H9 (cell line): ENCODE measurements around the gene TIGD1. TPM values are rescaled to one million over a fixed set of nuclear protein-coding genes. Genes with fewer than 3 reads are reported as not detected.

ENCODE experiments used
- DNase-seq: peaks from one replicate; pipeline ENCODE4 v3.0.0-alpha.2; 2017
- H2AFZ ChIP-seq: one replicate; pipeline ENCODE4 v1.6.1; 2013; ENCODE audit warnings: mild to moderate bottlenecking, low read length, control low read depth, moderate library complexity
- H2AK5ac ChIP-seq: 2 replicates; pipeline ENCODE4 v1.6.1; 2013; ENCODE audit warnings: low read length, control low read depth, mixed read lengths; ENCODE audit not compliant: insufficient read length
- H2BK120ac ChIP-seq: one replicate; pipeline ENCODE4 v1.6.1; 2013; ENCODE audit warnings: low read depth, mild to moderate bottlenecking, low read length, control low read depth, inconsistent platforms; ENCODE audit not compliant: poor library complexity, severe bottlenecking
- H2BK12ac ChIP-seq: 2 replicates; pipeline ENCODE4 v1.6.1; 2013; ENCODE audit warnings: low read length, control low read depth, mixed read lengths, low read depth; ENCODE audit not compliant: insufficient read length
- H2BK15ac ChIP-seq: 2 replicates; pipeline ENCODE4 v1.6.1; 2013; ENCODE audit warnings: low read depth, low read length, control low read depth
- H2BK20ac ChIP-seq: one replicate; pipeline ENCODE4 v1.6.1; 2013; ENCODE audit warnings: low read depth, mild to moderate bottlenecking, low read length, control low read depth, inconsistent platforms; ENCODE audit not compliant: poor library complexity, severe bottlenecking
- H2BK5ac ChIP-seq: 2 replicates; pipeline ENCODE4 v1.6.1; 2013; ENCODE audit warnings: low read length, control low read depth, mixed read lengths; ENCODE audit not compliant: insufficient read length
- H3K14ac ChIP-seq: 2 replicates; pipeline ENCODE4 v1.6.1; 2013; ENCODE audit warnings: low read length, control low read depth; ENCODE audit not compliant: insufficient read depth
- H3K18ac ChIP-seq: 2 replicates; pipeline ENCODE4 v1.6.1; 2013; ENCODE audit warnings: low read depth, mild to moderate bottlenecking, mixed read lengths, low read length, control low read depth; ENCODE audit not compliant: insufficient read length
- H3K23ac ChIP-seq: 2 replicates; pipeline ENCODE4 v1.6.1; 2013; ENCODE audit warnings: low read length, control low read depth, mixed read lengths, low read depth; ENCODE audit not compliant: insufficient read length
- H3K23me2 ChIP-seq: 2 replicates; pipeline ENCODE4 v1.6.1; 2013; ENCODE audit warnings: low read depth, mild to moderate bottlenecking, mixed read lengths, low read length, control low read depth; ENCODE audit not compliant: insufficient read length, poor library complexity, severe bottlenecking
- H3K27ac ChIP-seq: 2 replicates; pipeline ENCODE4 v1.5.1; 2013; ENCODE audit warnings: low read length, control low read depth, mixed read lengths, low read depth; ENCODE audit not compliant: insufficient read length
- H3K27me3 ChIP-seq: 2 replicates; pipeline ENCODE4 v1.6.1; 2013; ENCODE audit warnings: low read length, control low read depth, inconsistent platforms; ENCODE audit not compliant: insufficient read depth
- H3K4ac ChIP-seq: 2 replicates; pipeline ENCODE4 v1.6.1; 2013; ENCODE audit warnings: low read depth, mild to moderate bottlenecking, control low read depth, inconsistent platforms, low read length, moderate library complexity
- H3K4me1 ChIP-seq: 2 replicates; pipeline ENCODE4 v1.6.1; 2013; ENCODE audit warnings: low read length, control low read depth, inconsistent platforms; ENCODE audit not compliant: insufficient read depth
- H3K4me2 ChIP-seq: 2 replicates; pipeline ENCODE4 v1.6.1; 2013; ENCODE audit warnings: low read length, control low read depth, mixed read lengths; ENCODE audit not compliant: insufficient read length, insufficient read depth
- H3K56ac ChIP-seq: 2 replicates; pipeline ENCODE4 v1.6.1; 2013; ENCODE audit warnings: low read depth, mild to moderate bottlenecking, mixed read lengths, low read length, control low read depth; ENCODE audit not compliant: insufficient read length
- H3K79me1 ChIP-seq: 2 replicates; pipeline ENCODE4 v1.6.1; 2013; ENCODE audit warnings: low read depth, mild to moderate bottlenecking, moderate library complexity, low read length, control low read depth, inconsistent platforms; ENCODE audit not compliant: insufficient read depth, poor library complexity, severe bottlenecking
- H3K79me2 ChIP-seq: 2 replicates; pipeline ENCODE4 v1.6.1; 2013; ENCODE audit warnings: low read length, control low read depth, inconsistent platforms; ENCODE audit not compliant: insufficient read depth
- H3K9ac ChIP-seq: 2 replicates; pipeline ENCODE4 v1.6.1; 2013; ENCODE audit warnings: low read length, control low read depth, mixed read lengths; ENCODE audit not compliant: insufficient read length; ENCODE audit errors: extremely low read depth
- H3K9me3 ChIP-seq: one replicate; pipeline ENCODE4 v1.6.1; 2013; ENCODE audit warnings: low read depth, low read length, inconsistent platforms; ENCODE audit not compliant: control insufficient read depth
- H3T11ph ChIP-seq: one replicate; pipeline ENCODE4 v1.6.1; 2013; ENCODE audit warnings: mild to moderate bottlenecking, low read length, control low read depth, inconsistent platforms
- H4K20me1 ChIP-seq: one replicate; pipeline ENCODE4 v1.6.1; 2013; ENCODE audit not compliant: control insufficient read depth, insufficient read length, insufficient read depth
- H4K5ac ChIP-seq: 2 replicates; pipeline ENCODE4 v1.6.1; 2013; ENCODE audit warnings: low read depth, mild to moderate bottlenecking, mixed read lengths, low read length, control low read depth; ENCODE audit not compliant: insufficient read length
- H4K8ac ChIP-seq: replicated peaks from 2 replicates; pipeline ENCODE4 v1.6.1; 2013; ENCODE audit warnings: low read length, control low read depth, mixed read lengths, low read depth; ENCODE audit not compliant: insufficient read length
- H4K91ac ChIP-seq: 2 replicates; pipeline ENCODE4 v1.6.1; 2013; ENCODE audit warnings: low read depth, mild to moderate bottlenecking, moderate library complexity, mixed read lengths, low read length, control low read depth; ENCODE audit not compliant: insufficient read length
- H3K27ac Mint-ChIP-seq, 3 experiments: 2 replicates in 2 of 3; 3 replicates in 1 of 3; pipeline ENCODE4 v1.8.0; 2020 to 2021; ENCODE audit warnings: mixed read lengths in 3 of 3, mild to moderate bottlenecking in 1 of 3, moderate library complexity in 1 of 3
- H3K27me3 Mint-ChIP-seq: 2 replicates; pipeline ENCODE4 v1.8.0; 2021; ENCODE audit warnings: low read depth, mild to moderate bottlenecking, moderate library complexity, mixed read lengths
- H3K36me3 Mint-ChIP-seq, 3 experiments: 2 replicates in 2 of 3; 3 replicates in 1 of 3; pipeline ENCODE4 v1.8.0; 2020 to 2021; ENCODE audit warnings: low read depth in 3 of 3, mixed read lengths in 3 of 3; ENCODE audit not compliant: insufficient read depth in 1 of 3
- H3K4me1 Mint-ChIP-seq, 2 experiments: 2 replicates each; pipeline ENCODE4 v1.8.0; 2020; ENCODE audit warnings: mixed read lengths in 2 of 2
- H3K4me3 Mint-ChIP-seq, 2 experiments: 2 replicates in 1 of 2; 3 replicates in 1 of 2; pipeline ENCODE4 v1.8.0; 2020 to 2021; ENCODE audit warnings: mild to moderate bottlenecking in 2 of 2, mixed read lengths in 2 of 2, moderate library complexity in 1 of 2
- H3K9me3 Mint-ChIP-seq, 2 experiments: 2 replicates in 1 of 2; 3 replicates in 1 of 2; pipeline ENCODE4 v1.8.0; 2020; ENCODE audit warnings: mild to moderate bottlenecking in 2 of 2, mixed read lengths in 2 of 2, moderate library complexity in 1 of 2
- WGBS: extraction: QIAGEN DNeasy Blood & Tissue Kit; methylation state at CpG from one replicate; pipeline ENCODE4 v1.1.7; 2013; ENCODE audit warnings: missing lambda C conversion rate, low lambda C conversion rate, mixed read lengths; ENCODE audit not compliant: insufficient read length; ENCODE audit errors: extremely low coverage; 5-methylcytosine and 5-hydroxymethylcytosine counted together
- total RNA-seq: library from RNA; stranded (reverse); gene quantifications from 2 replicates; pipeline ENCODE4 v1.2.1, GENCODE V29; 2021
- TF ChIP-seq, protein P1 (sequence below): fragments of 200-600 bp; sonication (generic); conservative IDR thresholded peaks from 3 replicates; pipeline ENCODE4 v1.8.0; 2021; ENCODE audit warnings: antibody characterized with exemption, mild to moderate bottlenecking

The TIGD1 gene
- total RNA-seq, 1 experiment from 2014 or later, result 6.3 TPM

- H3K4me2 ChIP-seq, result no peak overlapping the region
- Mint-ChIP-seq H3K27me3 (peaks cover 5% of the 10 kb centered on the region; the same call in 1 of the 2 replicates), H3K27ac (no peak overlapping the region), H3K4me3 (no peak overlapping the region; a peak in 1 of 5 replicates), H3K36me3 (peaks cover 26 to 30% (median 27%) of the 10 kb centered on the region in 3 experiments), H3K9me3 (peaks cover 7 to 8% of the 10 kb centered on the region in 2 experiments), H3K4me1 (peaks cover 7 to 11% of the 10 kb centered on the region in 2 experiments; a peak in 3 of 4 replicates)
- TF ChIP-seq, protein P1, sequence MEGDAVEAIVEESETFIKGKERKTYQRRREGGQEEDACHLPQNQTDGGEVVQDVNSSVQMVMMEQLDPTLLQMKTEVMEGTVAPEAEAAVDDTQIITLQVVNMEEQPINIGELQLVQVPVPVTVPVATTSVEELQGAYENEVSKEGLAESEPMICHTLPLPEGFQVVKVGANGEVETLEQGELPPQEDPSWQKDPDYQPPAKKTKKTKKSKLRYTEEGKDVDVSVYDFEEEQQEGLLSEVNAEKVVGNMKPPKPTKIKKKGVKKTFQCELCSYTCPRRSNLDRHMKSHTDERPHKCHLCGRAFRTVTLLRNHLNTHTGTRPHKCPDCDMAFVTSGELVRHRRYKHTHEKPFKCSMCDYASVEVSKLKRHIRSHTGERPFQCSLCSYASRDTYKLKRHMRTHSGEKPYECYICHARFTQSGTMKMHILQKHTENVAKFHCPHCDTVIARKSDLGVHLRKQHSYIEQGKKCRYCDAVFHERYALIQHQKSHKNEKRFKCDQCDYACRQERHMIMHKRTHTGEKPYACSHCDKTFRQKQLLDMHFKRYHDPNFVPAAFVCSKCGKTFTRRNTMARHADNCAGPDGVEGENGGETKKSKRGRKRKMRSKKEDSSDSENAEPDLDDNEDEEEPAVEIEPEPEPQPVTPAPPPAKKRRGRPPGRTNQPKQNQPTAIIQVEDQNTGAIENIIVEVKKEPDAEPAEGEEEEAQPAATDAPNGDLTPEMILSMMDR, result no peak
- H3K27ac ChIP-seq, result no peak overlapping the region
- H2BK15ac ChIP-seq, result no peak overlapping the region
- DNase-seq, result no peak
- H3K9me3 ChIP-seq, result no peaks in the 10 kb centered on the region
- H4K91ac ChIP-seq, result no peak overlapping the region
- no peak overlapping the region for H3K56ac ChIP-seq
- no peak overlapping the region for H2AFZ ChIP-seq
- H4K8ac ChIP-seq, result no peak overlapping the region
- H3K79me2 ChIP-seq, result no peaks in the 10 kb centered on the region
- H2AK5ac ChIP-seq, result no peak overlapping the region
- H3K23me2 ChIP-seq, result no peaks in the 10 kb centered on the region
- H2BK120ac ChIP-seq, result no peak overlapping the region
- no peak overlapping the region for H3K4ac ChIP-seq
- no peaks in the 10 kb centered on the region for H3K79me1 ChIP-seq
- no peak overlapping the region for H3K14ac ChIP-seq
- no peak overlapping the region for H3T11ph ChIP-seq
- H2BK12ac ChIP-seq, result no peak overlapping the region
- H2BK5ac ChIP-seq, result no peak overlapping the region
- H3K9ac ChIP-seq, result no peak overlapping the region
- H4K5ac ChIP-seq, result no peak overlapping the region
- H3K18ac ChIP-seq, result no peak overlapping the region
- no peak overlapping the region for H2BK20ac ChIP-seq
- H3K4me1 ChIP-seq, result no peaks in the 10 kb centered on the region
- H3K27me3 ChIP-seq, result no peaks in the 10 kb centered on the region; the same call in 1 of the 2 replicates
- H4K20me1 ChIP-seq, result no peaks in the 10 kb centered on the region
- H3K23ac ChIP-seq, result no peak overlapping the region
- WGBS, result no CpG with 5 or more reads among the region's 19 CpGs
Measured at GRCh38 chr2:232543928-232544631, 6.3 kb downstream of the TIGD1 start.
